Cardiac muscle cell (in vitro differentiated cells and primary cell): ENCODE measurements around the gene C11orf68. TPM values are rescaled to one million over a fixed set of nuclear protein-coding genes. Genes with fewer than 3 reads are reported as not detected.

Source experiments
- DNase-seq, 2 donors: peaks; one replicate each; pipeline versions ENCODE4 v3.0.0 to v3.0.0-alpha.2; 2010 to 2017; ENCODE audit warnings: low read depth in 1 of 2, low spot score in 1 of 2
- H3K27ac ChIP-seq: fragments of 200-600 bp; sonication (generic); 2 replicates; pipeline ENCODE4 v1.5.1; 2016
- H3K27me3 ChIP-seq: fragments of 200-600 bp; sonication (generic); 2 replicates; pipeline ENCODE4 v1.6.0; 2016; ENCODE audit warnings: control low read depth
- H3K36me3 ChIP-seq: fragments of 200-600 bp; sonication (generic); 2 replicates; pipeline ENCODE4 v1.5.1; 2016; ENCODE audit warnings: control low read depth
- H3K4me1 ChIP-seq: fragments of 200-600 bp; sonication (generic); 2 replicates; pipeline ENCODE4 v1.8.1; 2017; ENCODE audit warnings: low read depth, mild to moderate bottlenecking, mixed run types
- H3K4me3 ChIP-seq: fragments of 200-600 bp; sonication (generic); 2 replicates; pipeline ENCODE4 v1.5.1; 2016; ENCODE audit warnings: mild to moderate bottlenecking
- H3K9me3 ChIP-seq: fragments of 200-600 bp; sonication (generic); 2 replicates; pipeline ENCODE4 v1.5.1; 2017; ENCODE audit warnings: low read depth, mild to moderate bottlenecking, control low read depth
- polyA plus RNA-seq: library from polyadenylated mRNA; unstranded; fragments of >200 nt; fragmentation: Nextera tagmentation; extraction: Ambion mirVana; gene quantifications from 2 replicates; pipeline ENCODE4 v1.2.1, GENCODE V29; 2016
- total RNA-seq: library from RNA; depleted of rRNA; stranded (reverse); fragments of >200 nt; gene quantifications from 2 replicates; pipeline ENCODE4 v1.2.3, GENCODE V29; 2016
- TF ChIP-seq, protein P1 (sequence below): IDR thresholded peaks from 2 replicates; pipeline ENCODE4 v1.5.1; 2012; ENCODE audit warnings: low read depth, mild to moderate bottlenecking, low read length

C11orf68 gene
- total and polyA plus RNA-seq, 2 experiments from 2014 or later, result 34.7 to 86.5 TPM

- Histone ChIP-seq H3K27me3 (no peaks in the 10 kb centered on the region), H3K27ac (no peak overlapping the region), H3K36me3 (no peaks in the 10 kb centered on the region), H3K4me1 (no peaks in the 10 kb centered on the region), H3K9me3 (no peaks in the 10 kb centered on the region), H3K4me3 (no peak overlapping the region)
- TF ChIP-seq, protein P1, sequence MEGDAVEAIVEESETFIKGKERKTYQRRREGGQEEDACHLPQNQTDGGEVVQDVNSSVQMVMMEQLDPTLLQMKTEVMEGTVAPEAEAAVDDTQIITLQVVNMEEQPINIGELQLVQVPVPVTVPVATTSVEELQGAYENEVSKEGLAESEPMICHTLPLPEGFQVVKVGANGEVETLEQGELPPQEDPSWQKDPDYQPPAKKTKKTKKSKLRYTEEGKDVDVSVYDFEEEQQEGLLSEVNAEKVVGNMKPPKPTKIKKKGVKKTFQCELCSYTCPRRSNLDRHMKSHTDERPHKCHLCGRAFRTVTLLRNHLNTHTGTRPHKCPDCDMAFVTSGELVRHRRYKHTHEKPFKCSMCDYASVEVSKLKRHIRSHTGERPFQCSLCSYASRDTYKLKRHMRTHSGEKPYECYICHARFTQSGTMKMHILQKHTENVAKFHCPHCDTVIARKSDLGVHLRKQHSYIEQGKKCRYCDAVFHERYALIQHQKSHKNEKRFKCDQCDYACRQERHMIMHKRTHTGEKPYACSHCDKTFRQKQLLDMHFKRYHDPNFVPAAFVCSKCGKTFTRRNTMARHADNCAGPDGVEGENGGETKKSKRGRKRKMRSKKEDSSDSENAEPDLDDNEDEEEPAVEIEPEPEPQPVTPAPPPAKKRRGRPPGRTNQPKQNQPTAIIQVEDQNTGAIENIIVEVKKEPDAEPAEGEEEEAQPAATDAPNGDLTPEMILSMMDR, result no peak
- DNase-seq, result no peak
These were observed 9.8 kb upstream of the C11orf68 start for GRCh38 chr11:65928667-65929066.

GRCh38 chr11:65927904-65928397, 9.1 kb upstream of the C11orf68 start:
- no peaks in the 10 kb centered on the region for H3K9me3 ChIP-seq
- H3K27me3 ChIP-seq, result no peaks in the 10 kb centered on the region
- TF ChIP-seq, protein P1, result no peak
- H3K36me3 ChIP-seq, result peaks cover 2% of the 10 kb centered on the region
- H3K4me1 ChIP-seq, result no peaks in the 10 kb centered on the region
- no peak for DNase-seq
- H3K27ac ChIP-seq, result no peak overlapping the region
- H3K4me3 ChIP-seq, result no peak overlapping the region

DNA sequence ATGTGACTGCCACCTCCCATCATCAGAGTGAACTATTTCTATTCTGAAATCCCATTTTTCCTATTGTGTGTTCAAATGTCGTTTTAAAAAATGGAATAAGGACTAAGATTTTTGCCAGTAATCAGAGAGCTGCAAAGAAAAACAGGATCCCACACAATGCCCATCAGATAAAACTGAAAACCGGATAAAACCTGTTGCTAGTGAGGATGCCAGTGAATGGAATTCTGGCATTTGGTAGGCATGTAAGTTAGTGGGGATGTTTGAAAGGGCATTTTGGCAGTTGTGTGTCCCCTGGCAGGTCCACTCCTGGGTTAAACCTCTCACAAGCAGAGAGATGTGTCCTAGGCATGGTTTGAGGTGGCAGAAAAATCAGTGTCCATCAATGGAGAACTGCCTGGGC, 6.5 kb upstream of the C11orf68 start:
- no peak overlapping the region for H3K27ac ChIP-seq
- no peaks in the 10 kb centered on the region for H3K4me1 ChIP-seq
- no peaks in the 10 kb centered on the region for H3K27me3 ChIP-seq
- no peak overlapping the region for H3K4me3 ChIP-seq
- no peaks in the 10 kb centered on the region for H3K9me3 ChIP-seq
- TF ChIP-seq, protein P1, result no peak
- H3K36me3 ChIP-seq, result peaks cover 6% of the 10 kb centered on the region
- DNase-seq, result no peak

DNA sequence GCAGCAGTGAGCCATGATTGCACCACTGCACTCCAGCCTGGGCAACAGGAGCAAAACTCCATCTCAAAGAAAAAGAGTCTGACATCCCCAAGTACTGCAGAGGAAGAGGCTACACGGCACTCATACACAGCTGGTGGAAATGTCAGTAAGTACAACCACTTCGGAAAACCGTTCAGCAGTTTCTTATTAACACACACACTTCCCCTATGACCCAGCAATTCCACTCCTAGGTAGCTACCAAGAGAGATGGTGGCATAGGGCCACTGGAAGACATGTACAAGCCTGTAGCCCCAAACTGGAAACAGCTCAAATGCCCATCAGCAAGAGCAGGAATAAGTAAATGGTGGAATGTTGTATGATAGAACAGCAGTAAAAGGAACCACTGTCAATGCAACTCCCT, 3.7 kb upstream of the C11orf68 start:
- H3K27me3 ChIP-seq, result no peaks in the 10 kb centered on the region
- TF ChIP-seq, protein P1, result no peak
- H3K4me1 ChIP-seq, result peaks cover 4% of the 10 kb centered on the region
- DNase-seq, result no peak
- no peaks in the 10 kb centered on the region for H3K9me3 ChIP-seq
- no peak overlapping the region for H3K27ac ChIP-seq
- no peak overlapping the region for H3K4me3 ChIP-seq
- H3K36me3 ChIP-seq, result peaks cover 6% of the 10 kb centered on the region

GRCh38 chr11:65921876-65922275, 3.0 kb upstream of the C11orf68 start:
- TF ChIP-seq, protein P1, result no peak
- no peaks in the 10 kb centered on the region for H3K27me3 ChIP-seq
- no peak overlapping the region for H3K4me3 ChIP-seq
- H3K36me3 ChIP-seq, result peaks cover 6% of the 10 kb centered on the region
- DNase-seq, result no peak
- no peak overlapping the region for H3K27ac ChIP-seq
- H3K4me1 ChIP-seq, result peaks cover 4% of the 10 kb centered on the region
- no peaks in the 10 kb centered on the region for H3K9me3 ChIP-seq
